Kidney (tissue), 14 donors: ENCODE measurements around the gene BMP3. TPM values are rescaled to one million over a fixed set of nuclear protein-coding genes. Genes with fewer than 3 reads are reported as not detected.

Experiments used
- DNase-seq, 5 donors: peaks; one replicate each; pipeline ENCODE4 v3.0.0-alpha.2; 2013 to 2020
- FAIRE-seq: peaks from 2 replicates; lab custom pipeline; 2012; peaks lifted over from hg19 to GRCh38; lab: Jason Lieb, UNC
- H3K27ac ChIP-seq, 2 donors: one replicate each; pipeline ENCODE4 v1.7.0; 2013; ENCODE audit warnings: low read depth in 2 of 2, low read length in 2 of 2, inconsistent platforms in 1 of 2
- H3K27me3 ChIP-seq: one replicate; pipeline ENCODE4 v1.7.1; 2013; ENCODE audit warnings: low read length, inconsistent platforms; ENCODE audit not compliant: control insufficient read depth, insufficient read depth
- H3K36me3 ChIP-seq, 3 donors: one replicate each; pipeline versions ENCODE4 v1.7.0 to v1.7.1; 2013; ENCODE audit warnings: low read length in 3 of 3, control low read depth in 1 of 3, inconsistent platforms in 1 of 3; ENCODE audit not compliant: insufficient read depth in 3 of 3, control insufficient read depth in 2 of 3
- H3K4me1 ChIP-seq, 3 donors: one replicate each; pipeline versions ENCODE4 v1.7.0 to v1.7.1; 2013; ENCODE audit warnings: low read length in 3 of 3, inconsistent platforms in 1 of 3, low read depth in 1 of 3; ENCODE audit not compliant: control insufficient read depth in 2 of 3, insufficient read depth in 2 of 3
- H3K4me3 ChIP-seq, 3 donors: one replicate each; pipeline versions ENCODE4 v1.7.0 to v1.8.1; 2013; ENCODE audit warnings: low read length in 3 of 3, control low read depth in 1 of 3, inconsistent platforms in 1 of 3
- H3K9ac ChIP-seq, 3 donors: one replicate each; pipeline versions ENCODE4 v1.7.0 to v1.7.1; 2013; ENCODE audit warnings: low read length in 3 of 3, control low read depth in 1 of 3, inconsistent platforms in 1 of 3
- H3K9me3 ChIP-seq, 3 donors: one replicate each; pipeline versions ENCODE4 v1.7.0 to v1.7.1; 2013; ENCODE audit warnings: low read length in 3 of 3, control low read depth in 1 of 3, inconsistent platforms in 1 of 3; ENCODE audit not compliant: control insufficient read depth in 2 of 3, insufficient read depth in 1 of 3
- CTCF ChIP-seq: IDR thresholded peaks from 3 replicates; pipeline ENCODE4 v1.5.1; 2012; ENCODE audit warnings: mild to moderate bottlenecking, moderate library complexity, borderline replicate concordance; ENCODE audit not compliant: insufficient read depth; ENCODE audit errors: extremely low read depth
- intact Hi-C: fragments of 100-400 bp; cut with DNase I; formaldehyde crosslinking; loops from one replicate; pipeline ENCODE4 v1.11.1; 2022
- polyA plus RNA-seq: library from polyadenylated mRNA; stranded (reverse); fragments of 350-450 nt; fragmentation: Illumina TruSeq; extraction: RNeasy Lipid Tissue Mini Kit (QIAGEN cat#74804); gene quantifications from one replicate; pipeline ENCODE4 v1.2.3, GENCODE V29; 2014; ENCODE audit warnings: low read depth, low replicate concordance; ENCODE audit not compliant: insufficient read depth
- total RNA-seq: library from RNA; stranded (reverse); fragmentation: NEBNext Ultra II Directional; extraction: Animal tissue kit (Norgen Biotek cat#: 25700); gene quantifications from one replicate; pipeline ENCODE4 v1.2.1, GENCODE V29; 2021
- donor health status: control.
- donor health status: control.
- donor health status: control.
- donor health status: control.
- donor health status: control.
- donor health status: DM: yes; HTN: yes; CAD: no.
- donor health status: Normal renal cell carcinoma (clear cell type).

Gene BMP3
- total and polyA plus RNA-seq, 2 donors from 2014 or later, result 0.28 TPM; not detected in 1

- H3K4me3 ChIP-seq, result no peak overlapping the region
- FAIRE-seq (no peak), DNase-seq (no peak)
- no peaks in the 10 kb centered on the region for H3K36me3 ChIP-seq
- no peaks in the 10 kb centered on the region for H3K9me3 ChIP-seq
- TF ChIP-seq CTCF, result no peak
- H3K27ac ChIP-seq, result no peak overlapping the region
- H3K27me3 ChIP-seq, result no peaks in the 10 kb centered on the region
- intact Hi-C loops, result no loop called here
- H3K4me1 ChIP-seq, result no peaks in the 10 kb centered on the region
- no peak overlapping the region for H3K9ac ChIP-seq
Measured at GRCh38 chr4:81081156-81081555, 50.6 kb downstream of the BMP3 start.

GRCh38 chr4:81084029-81084428, 53.5 kb downstream of the BMP3 start:
- Histone ChIP-seq H3K36me3 (no peaks in the 10 kb centered on the region), H3K9ac (no peak overlapping the region), H3K27ac (no peak overlapping the region), H3K27me3 (no peaks in the 10 kb centered on the region), H3K9me3 (no peaks in the 10 kb centered on the region), H3K4me1 (no peaks in the 10 kb centered on the region), H3K4me3 (no peak overlapping the region)
- no peak for TF ChIP-seq CTCF
- FAIRE-seq (no peak), DNase-seq (no peak)
- intact Hi-C loops, result no loop called here

- intact Hi-C loops, result no loop called here
- no peaks in the 10 kb centered on the region for H3K27me3 ChIP-seq
- FAIRE-seq (no peak), DNase-seq (peak in 4 of 5 donors; percentile 70 to 88 (median 80))
- H3K27ac ChIP-seq, result no peak overlapping the region
- H3K9me3 ChIP-seq, result no peaks in the 10 kb centered on the region
- no peak overlapping the region for H3K4me3 ChIP-seq
- no peak for TF ChIP-seq CTCF
- no peaks in the 10 kb centered on the region for H3K36me3 ChIP-seq
- no peak overlapping the region for H3K9ac ChIP-seq
- H3K4me1 ChIP-seq, result no peaks in the 10 kb centered on the region
Measured at GRCh38 chr4:81084634-81085033, 54.1 kb downstream of the BMP3 start.

DNA sequence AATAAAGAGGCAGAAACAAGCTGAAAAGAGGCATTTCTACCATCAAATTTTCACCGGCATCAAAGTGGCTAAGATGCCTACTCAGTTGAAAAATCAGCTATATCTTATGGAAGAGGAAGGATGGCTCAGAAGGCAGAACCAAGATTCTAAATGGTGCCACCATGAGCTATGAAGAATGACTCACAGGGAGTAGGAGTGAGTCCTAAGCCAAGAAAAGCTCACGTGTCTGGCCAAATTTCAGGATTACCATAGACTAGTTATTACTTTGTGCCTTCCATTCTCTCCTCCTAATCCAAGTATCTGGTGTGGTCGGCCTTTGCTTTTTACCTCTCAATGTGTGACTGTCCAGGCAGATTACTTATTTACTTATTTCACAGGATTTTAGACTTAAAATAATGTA, 54.8 kb downstream of the BMP3 start:
- DNase-seq, result no peak
- no peak for TF ChIP-seq CTCF
- FAIRE-seq, result no peak
- no peak overlapping the region for H3K27ac ChIP-seq
- no peak overlapping the region for H3K9ac ChIP-seq
- intact Hi-C loops, result no loop called here
- H3K4me1 ChIP-seq, result no peaks in the 10 kb centered on the region
- H3K9me3 ChIP-seq, result no peaks in the 10 kb centered on the region
- no peak overlapping the region for H3K4me3 ChIP-seq
- no peaks in the 10 kb centered on the region for H3K27me3 ChIP-seq
- H3K36me3 ChIP-seq, result no peaks in the 10 kb centered on the region
